ENCODE measurements around the gene ARHGAP44.
"Not testable (repeated sequence)": the region's sequence is repeated elsewhere in the genome, so short reads cannot be mapped to it uniquely, and the experiment has no call there.

ARHGAP44 gene

DNA sequence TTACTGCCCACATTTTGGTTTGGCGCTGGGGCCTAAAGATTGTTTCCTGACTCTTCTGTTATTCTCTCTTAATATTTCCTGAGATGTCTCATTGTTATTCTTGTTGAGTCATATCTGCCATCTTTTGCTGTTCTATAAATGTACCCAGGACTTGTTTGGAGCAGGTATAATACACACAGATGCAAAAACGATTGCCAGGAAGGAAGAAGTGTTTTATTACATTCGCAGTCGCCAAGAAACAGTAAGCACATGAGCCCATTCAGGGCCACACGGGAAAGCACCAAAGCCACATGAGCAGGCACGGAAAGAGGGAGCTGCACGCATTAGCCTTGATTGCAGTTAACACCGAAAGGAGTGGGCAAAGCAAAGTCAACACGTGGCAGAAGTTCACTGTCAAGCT, 70.2 kb downstream of the ARHGAP44 start:
- TF ChIP-seq CTCF (IDR thresholded peaks at IDR 0.05; ENCODE audit: low read depth, low read length) = peak; percentile 6
- peak in 1 of 2 donors; percentile 66 for DNase-seq (ENCODE audit: low read depth in 2 of 2)
- no peak overlapping the region for H3K4me3 ChIP-seq (replicated peaks in 1 of 2; ENCODE audit: low read depth in 2 of 2, low read length in 2 of 2)

DNA sequence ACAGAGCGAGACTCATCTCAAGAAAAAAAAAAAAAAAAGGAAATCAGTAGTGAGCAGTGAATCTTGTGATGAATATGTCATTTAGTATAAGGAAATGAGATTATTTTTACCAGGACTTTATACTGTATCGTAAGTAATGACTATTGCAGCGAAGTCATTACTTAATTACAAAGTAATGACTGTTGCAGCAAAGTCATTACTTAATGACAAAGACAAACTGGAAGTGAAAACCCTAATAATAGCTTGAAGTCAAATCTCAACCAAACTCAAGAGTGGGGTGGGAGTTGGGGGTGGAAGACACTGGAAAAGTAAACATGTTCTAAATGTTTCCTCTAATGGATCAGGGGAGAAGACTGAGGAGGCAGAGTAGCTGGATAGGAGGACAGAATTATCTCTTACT, 76.5 kb downstream of the ARHGAP44 start:
- no peak for DNase-seq (ENCODE audit: low read depth in 2 of 2)
- no peak overlapping the region for H3K4me3 ChIP-seq (replicated peaks in 1 of 2; ENCODE audit: low read depth in 2 of 2, low read length in 2 of 2)
- no peak for TF ChIP-seq CTCF (IDR thresholded peaks at IDR 0.05; ENCODE audit: low read depth, low read length)

DNA sequence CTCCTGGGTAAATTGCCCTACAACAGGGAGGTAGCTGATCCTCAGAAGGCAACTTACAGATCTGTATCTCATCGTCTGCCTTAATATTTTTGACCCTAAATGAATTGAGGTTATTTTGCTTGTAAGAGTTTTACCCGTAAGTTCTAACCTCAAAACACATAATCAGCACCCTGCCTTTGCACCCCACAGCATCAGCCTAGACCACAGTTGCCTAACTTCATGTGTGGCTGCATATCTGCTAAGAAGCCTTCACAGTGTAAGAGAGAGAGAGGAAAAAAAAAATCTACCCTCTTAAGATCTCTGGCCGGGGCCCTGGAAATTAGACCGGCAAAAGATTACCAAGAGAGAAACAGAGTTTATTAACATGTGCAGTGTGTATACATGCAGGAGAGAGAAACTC, 76.9 kb downstream of the ARHGAP44 start:
- no peak for TF ChIP-seq CTCF (IDR thresholded peaks at IDR 0.05; ENCODE audit: low read depth, low read length)
- no peak for DNase-seq (ENCODE audit: low read depth in 2 of 2)
- no peak overlapping the region for H3K4me3 ChIP-seq (replicated peaks in 1 of 2; ENCODE audit: low read depth in 2 of 2, low read length in 2 of 2)

DNA sequence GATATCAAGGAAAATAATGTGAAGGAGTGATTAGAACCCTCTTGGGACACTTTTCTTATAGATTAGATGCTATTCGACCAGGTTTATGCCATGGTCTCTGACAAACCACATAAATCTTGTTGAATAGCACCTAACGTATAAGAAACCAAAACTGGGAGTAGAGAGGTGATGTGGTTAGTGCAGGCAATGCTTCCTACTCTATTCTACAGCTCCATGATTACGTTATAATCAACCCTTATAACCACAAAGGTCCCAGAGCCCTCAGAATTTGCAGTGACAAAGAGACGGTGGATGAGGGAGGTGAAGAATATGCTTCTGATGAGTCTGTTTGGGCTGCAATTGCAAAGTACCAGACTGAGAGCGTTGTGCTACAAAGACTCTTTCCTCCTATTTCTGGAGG, 78.4 kb downstream of the ARHGAP44 start:
- no peak overlapping the region for H3K4me3 ChIP-seq (replicated peaks in 1 of 2; ENCODE audit: low read depth in 2 of 2, low read length in 2 of 2)
- no peak for TF ChIP-seq CTCF (IDR thresholded peaks at IDR 0.05; ENCODE audit: low read depth, low read length)
- DNase-seq (ENCODE audit: low read depth in 2 of 2) = no peak

DNA sequence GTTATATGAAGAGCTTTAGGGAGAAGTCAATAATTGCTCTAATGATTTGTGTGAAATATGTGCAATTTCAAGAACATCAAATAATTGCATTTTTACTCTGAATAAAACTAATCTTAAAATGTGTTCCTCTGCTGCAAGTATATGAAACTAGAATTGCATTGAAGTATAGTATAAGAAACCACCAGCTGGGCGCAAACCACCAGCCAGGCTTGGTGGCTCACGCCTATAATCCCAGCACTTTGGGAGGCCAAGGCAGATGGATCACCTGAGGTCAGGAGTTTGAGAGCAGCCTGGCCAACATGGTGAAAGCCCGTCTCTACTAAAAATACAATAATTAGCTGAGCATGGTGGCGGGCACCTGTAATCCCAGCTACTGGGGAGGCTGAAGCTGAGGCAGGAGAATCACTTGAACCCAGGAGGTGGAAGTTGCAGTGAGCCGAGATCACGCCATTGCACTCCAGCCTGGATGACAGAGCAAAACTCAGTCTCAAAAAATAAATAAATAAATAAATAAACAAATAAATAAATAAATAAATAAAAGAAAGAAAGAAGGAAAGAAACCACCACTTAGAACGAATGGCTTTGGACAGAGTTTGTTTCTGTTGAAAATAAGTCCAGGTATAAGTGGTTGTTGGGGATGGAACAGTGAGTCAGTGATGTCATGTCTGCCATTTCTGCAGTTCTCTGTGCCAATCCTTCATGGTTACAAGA, 84.3 kb downstream of the ARHGAP44 start:
- not testable (repeated sequence) for H3K4me3 ChIP-seq (replicated peaks in 1 of 2; ENCODE audit: low read depth in 2 of 2, low read length in 2 of 2); DNase-seq (ENCODE audit: low read depth in 2 of 2)

- no peak for TF ChIP-seq CTCF (IDR thresholded peaks at IDR 0.05; ENCODE audit: low read depth, low read length)
- DNase-seq (ENCODE audit: low read depth in 2 of 2) = no peak
- no peak overlapping the region for H3K4me3 ChIP-seq (replicated peaks in 1 of 2; ENCODE audit: low read depth in 2 of 2, low read length in 2 of 2)
These were observed 88.8 kb downstream of the ARHGAP44 start for GRCh38 chr17:12877953-12878669.

GRCh38 chr17:12879096-12879495, 89.8 kb downstream of the ARHGAP44 start:
- not testable (repeated sequence) for DNase-seq (ENCODE audit: low read depth in 2 of 2); H3K4me3 ChIP-seq (replicated peaks in 1 of 2; ENCODE audit: low read depth in 2 of 2, low read length in 2 of 2)

GRCh38 chr17:12883472-12883871, 94.2 kb downstream of the ARHGAP44 start:
- no peak for TF ChIP-seq CTCF (IDR thresholded peaks at IDR 0.05; ENCODE audit: low read depth, low read length)
- no peak overlapping the region for H3K4me3 ChIP-seq (replicated peaks in 1 of 2; ENCODE audit: low read depth in 2 of 2, low read length in 2 of 2)
- DNase-seq (ENCODE audit: low read depth in 2 of 2) = no peak

All from cardiac fibroblast (primary cell).